ENCODE results near the gene CAMK2B.

CAMK2B gene

GRCh38 chr7:44222074-44222473 is 103.3 kb downstream of the CAMK2B start:
- no peak for DNase-seq (ENCODE audit: low spot score)
- in situ Hi-C loops (cut with MboI; ENCODE audit: low pct_unique_long_range_greater_than_20kb, low sequenced_read_pairs, unreplicated experiment), result no loop called here
- TF ChIP-seq CTCF (IDR thresholded peaks at IDR 0.05; ENCODE audit: extremely low read depth, insufficient read depth, missing control alignments), result no peak

GRCh38 chr7:44221231-44221791 is 104.1 kb downstream of the CAMK2B start:
- no peak for DNase-seq (ENCODE audit: low spot score)
- in situ Hi-C loops (cut with MboI; ENCODE audit: low pct_unique_long_range_greater_than_20kb, low sequenced_read_pairs, unreplicated experiment), result no loop called here
- no peak for TF ChIP-seq CTCF (IDR thresholded peaks at IDR 0.05; ENCODE audit: extremely low read depth, insufficient read depth, missing control alignments)

GRCh38 chr7:44220358-44221112 is 104.9 kb downstream of the CAMK2B start:
- in situ Hi-C loops (cut with MboI; ENCODE audit: low pct_unique_long_range_greater_than_20kb, low sequenced_read_pairs, unreplicated experiment), result no loop called here
- TF ChIP-seq CTCF (IDR thresholded peaks at IDR 0.05; ENCODE audit: extremely low read depth, insufficient read depth, missing control alignments), result no peak

GRCh38 chr7:44220046-44220357 is 105.4 kb downstream of the CAMK2B start:
- in situ Hi-C loops (cut with MboI; ENCODE audit: low pct_unique_long_range_greater_than_20kb, low sequenced_read_pairs, unreplicated experiment), result no loop called here
- no peak for DNase-seq (ENCODE audit: low spot score)
- TF ChIP-seq CTCF (IDR thresholded peaks at IDR 0.05; ENCODE audit: extremely low read depth, insufficient read depth, missing control alignments), result no peak

More at GRCh38 chr7:44220358-44221112, 104.9 kb downstream of the CAMK2B start:
- no peak for DNase-seq (ENCODE audit: low spot score)

GRCh38 chr7:44219371-44220045 is 105.9 kb downstream of the CAMK2B start:
- DNase-seq (ENCODE audit: low spot score), result no peak
- in situ Hi-C loops (cut with MboI; ENCODE audit: low pct_unique_long_range_greater_than_20kb, low sequenced_read_pairs, unreplicated experiment), result no loop called here
- TF ChIP-seq CTCF (IDR thresholded peaks at IDR 0.05; ENCODE audit: extremely low read depth, insufficient read depth, missing control alignments), result no peak

GRCh38 chr7:44218418-44219201 is 106.8 kb downstream of the CAMK2B start:
- TF ChIP-seq CTCF (IDR thresholded peaks at IDR 0.05; ENCODE audit: extremely low read depth, insufficient read depth, missing control alignments), result no peak
- in situ Hi-C loops (cut with MboI; ENCODE audit: low pct_unique_long_range_greater_than_20kb, low sequenced_read_pairs, unreplicated experiment), result no loop called here
- no peak for DNase-seq (ENCODE audit: low spot score)

All from GM13977 (cell line).